AG08395 (cell line): ENCODE measurements around the gene LCA5L.

Experiments
- DNase-seq: peaks from one replicate; pipeline ENCODE4 v3.0.0; 2012; ENCODE audit warnings: mixed read lengths, low spot score

Gene LCA5L

GRCh38 chr21:39445321-39446269, at the start of gene LCA5L:
LCA5L (minus strand) TSS chr21:39445778; CDS start chr21:39428493, 17,285 bp downstream.
- DNase-seq: peak; percentile 99

- DNase-seq: no peak
Observed at GRCh38 chr21:39489380-39489924, 43.9 kb upstream of the LCA5L start.

DNA sequence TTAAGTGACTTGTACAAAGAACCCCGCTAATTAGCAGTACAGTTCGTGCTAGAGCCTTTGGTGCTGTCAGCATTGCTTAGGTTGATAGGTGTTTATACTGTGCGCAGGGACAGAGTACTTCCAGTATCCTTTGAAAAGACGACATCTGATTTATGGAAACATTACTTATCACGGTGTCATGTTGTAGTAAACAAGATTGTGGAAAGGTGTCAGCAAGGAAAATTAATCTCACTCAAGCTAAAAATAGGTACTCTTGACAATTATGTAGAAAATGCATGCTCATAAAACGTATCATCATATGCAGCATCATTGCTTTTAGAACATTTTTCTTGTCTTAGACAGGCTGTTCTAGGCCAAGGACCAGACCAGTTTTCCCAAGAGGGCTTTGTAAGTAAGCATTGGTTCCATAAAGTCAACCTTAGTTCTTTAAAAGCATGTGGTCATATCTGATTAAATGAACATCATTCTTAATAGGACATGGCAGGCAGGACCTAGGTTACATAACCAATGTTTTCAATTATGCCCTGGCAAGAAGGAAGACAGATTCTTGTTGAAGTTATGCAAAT, 39.2 kb upstream of the LCA5L start:
- no peak for DNase-seq

- DNase-seq: no peak
Observed at GRCh38 chr21:39483917-39484316, 38.3 kb upstream of the LCA5L start.

- DNase-seq: no peak
Observed at GRCh38 chr21:39481886-39482285, 36.3 kb upstream of the LCA5L start.

- DNase-seq: no peak
Observed at GRCh38 chr21:39480271-39480670, 34.7 kb upstream of the LCA5L start.

DNA sequence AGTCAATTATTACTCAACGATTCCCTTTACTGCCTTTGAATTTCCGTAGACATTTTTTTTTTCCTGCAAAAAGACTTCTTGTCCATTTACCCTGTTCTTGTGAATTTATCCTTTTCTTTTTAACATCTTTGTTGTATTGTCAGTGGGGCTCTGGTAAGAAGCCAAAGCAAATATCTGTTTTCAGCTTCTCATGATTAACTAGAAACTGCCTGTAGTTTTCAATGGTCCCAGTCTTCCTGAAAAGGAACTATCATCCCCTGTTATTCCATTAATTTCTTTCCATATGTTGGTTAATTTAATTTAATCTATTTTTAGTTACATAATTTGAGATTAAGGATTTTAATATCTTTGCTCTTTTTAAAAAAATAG, 34.2 kb upstream of the LCA5L start:
- no peak for DNase-seq

DNA sequence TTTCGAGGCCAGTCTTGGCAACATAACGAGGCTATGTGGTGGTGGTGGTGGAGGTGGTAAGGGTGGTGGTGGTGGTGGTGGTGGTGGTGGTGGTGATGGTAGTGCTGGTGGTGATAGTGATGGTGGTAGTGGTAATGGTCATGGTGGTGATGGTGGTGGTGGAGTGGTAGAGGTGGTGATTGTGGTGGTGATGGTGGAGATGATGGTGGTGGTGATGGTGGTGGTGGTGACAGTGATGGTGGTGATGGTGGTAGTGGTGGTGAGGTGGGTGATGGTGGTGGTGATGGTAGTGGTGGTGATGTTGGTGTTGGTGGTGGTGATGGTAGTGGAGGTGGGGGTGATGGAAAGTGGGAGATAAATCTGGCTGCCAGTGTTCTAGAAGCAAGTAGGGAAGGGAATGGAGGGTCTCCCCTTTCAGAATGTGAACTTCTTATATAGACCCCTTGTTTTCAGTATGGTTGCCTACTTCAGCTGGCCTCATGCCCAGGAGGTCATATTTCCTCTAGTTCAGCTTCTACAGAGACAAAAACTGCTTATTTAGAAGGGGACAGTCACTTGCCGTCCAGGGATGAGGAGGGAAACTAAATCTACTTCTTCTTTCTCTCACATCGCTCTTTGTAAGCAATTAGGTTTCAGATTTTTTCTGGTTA, 33.7 kb upstream of the LCA5L start:
- no peak for DNase-seq

DNA sequence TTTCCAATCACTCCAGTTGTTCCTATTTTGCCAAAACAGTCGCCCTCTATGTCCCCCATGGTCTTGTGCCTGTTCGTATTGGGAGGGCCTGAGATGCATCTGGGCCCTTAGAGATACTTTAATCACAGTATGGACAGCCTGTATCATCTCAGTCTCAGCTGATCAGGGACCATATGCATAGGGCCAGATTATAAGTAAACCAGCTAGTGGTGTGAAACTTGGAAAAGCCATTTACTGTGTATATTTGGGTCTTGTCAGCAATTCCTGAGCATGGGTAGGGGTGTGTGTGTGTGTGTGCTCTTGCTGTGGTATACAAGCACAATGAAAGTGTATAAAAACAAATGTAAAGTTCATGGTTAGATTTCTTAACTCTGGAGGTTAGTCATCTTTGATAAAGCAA, 29.0 kb upstream of the LCA5L start:
- DNase-seq: no peak

GRCh38 chr21:39472786-39473185, 27.2 kb upstream of the LCA5L start:
- no peak for DNase-seq

- DNase-seq: no peak
Observed at GRCh38 chr21:39471598-39471997, 26.0 kb upstream of the LCA5L start.

- DNase-seq: no peak
Observed at GRCh38 chr21:39468559-39468958, 23.0 kb upstream of the LCA5L start.

- DNase-seq: no peak
Observed at GRCh38 chr21:39467746-39468145, 22.2 kb upstream of the LCA5L start.

DNA sequence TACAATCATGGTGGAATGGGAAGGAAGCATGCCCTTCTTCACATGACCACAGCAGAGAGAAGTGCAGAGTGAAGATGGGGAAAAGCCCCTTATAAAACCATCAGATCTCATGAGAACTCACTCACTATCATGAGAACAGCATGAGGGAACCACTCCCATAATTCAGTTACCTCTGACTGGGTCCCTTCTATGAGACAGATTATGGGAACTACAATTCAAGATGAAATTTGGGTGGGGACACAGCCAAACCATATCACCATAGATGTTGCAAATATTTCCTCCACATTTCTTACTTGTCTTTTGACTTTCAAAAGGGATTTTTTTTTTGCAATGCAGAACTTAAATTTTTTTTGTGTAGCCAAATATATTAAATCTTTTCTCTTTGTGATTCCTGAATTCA, 21.0 kb upstream of the LCA5L start:
- DNase-seq: no peak

DNA sequence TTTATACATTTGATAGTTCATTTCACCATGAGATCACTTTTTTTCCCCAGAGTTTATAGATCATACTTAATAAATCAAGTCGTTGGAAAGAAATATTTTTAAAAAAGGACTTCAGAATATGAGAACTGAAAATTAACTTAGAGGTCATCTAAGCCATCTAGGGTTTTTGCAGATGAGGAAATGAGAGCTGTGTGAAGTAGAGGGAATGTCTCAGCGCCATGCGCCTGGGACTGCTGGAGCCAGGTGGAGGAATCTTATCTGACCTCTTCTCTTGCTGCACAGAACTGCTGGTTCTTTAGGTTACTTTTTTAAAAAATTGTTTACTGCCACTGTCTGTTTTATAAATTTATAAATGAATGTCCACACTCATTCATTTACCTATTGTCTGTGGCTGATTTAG, 17.7 kb upstream of the LCA5L start:
- DNase-seq: no peak

GRCh38 chr21:39461419-39461818, 15.8 kb upstream of the LCA5L start:
- no peak for DNase-seq

DNA sequence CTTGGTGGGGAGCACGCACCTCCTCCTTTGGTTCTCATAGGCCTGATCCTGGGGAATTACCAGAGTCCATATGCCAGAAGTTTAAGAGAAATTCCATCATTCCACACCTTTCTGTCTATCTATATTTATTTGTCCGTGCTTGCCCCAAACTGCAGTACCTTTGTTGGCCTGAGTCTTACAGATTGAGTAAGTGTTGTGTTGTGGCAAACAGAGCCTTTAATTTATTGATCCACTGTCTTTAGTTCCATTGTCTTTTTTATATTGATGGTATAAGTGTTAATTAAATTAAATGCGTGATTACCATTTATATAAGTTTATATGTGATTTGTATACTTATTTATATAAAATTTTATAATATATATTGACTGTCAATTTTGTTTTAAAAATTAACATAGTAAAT, 11.1 kb upstream of the LCA5L start:
- no peak for DNase-seq

GRCh38 chr21:39454949-39455668, 9.5 kb upstream of the LCA5L start:
- DNase-seq: no peak

- no peak for DNase-seq
Observed at GRCh38 chr21:39453571-39454179, 8.1 kb upstream of the LCA5L start.

- no peak for DNase-seq
Observed at GRCh38 chr21:39452970-39453342, 7.4 kb upstream of the LCA5L start.

DNA sequence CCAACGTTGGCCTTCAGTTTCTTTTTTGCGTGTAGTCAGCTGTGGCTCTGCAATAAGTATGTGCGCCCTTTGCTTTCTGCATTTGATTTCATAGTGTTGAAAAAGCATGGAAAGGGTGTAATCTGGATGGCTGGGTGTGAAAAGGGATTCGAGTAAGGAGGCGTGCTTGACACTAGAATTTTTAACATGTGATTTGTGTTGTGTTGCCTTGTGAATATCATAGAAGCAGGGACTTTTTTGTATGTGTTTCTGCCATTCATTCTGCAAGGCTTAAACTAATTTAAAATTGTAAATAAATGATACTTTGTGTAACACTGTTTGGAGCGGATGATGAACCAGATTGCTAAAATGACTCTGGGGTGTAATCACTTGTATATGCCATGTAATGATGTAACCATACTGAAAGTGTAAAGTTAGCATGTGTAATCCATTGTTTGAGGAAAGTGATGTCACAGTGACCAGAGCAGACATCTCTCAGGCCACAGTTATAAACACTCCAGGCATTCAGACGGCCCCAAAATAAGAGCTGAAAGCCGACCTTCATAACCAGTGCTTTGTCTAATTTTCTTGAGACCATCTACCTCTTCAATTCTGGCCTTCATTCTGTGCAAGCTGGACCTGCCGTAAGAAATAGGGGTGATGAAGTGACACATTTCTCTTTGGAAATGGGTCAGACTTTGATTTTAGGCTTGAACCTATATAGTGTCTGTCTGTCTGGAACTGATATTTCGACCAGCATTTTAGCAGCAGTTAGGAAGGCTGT, 6.8 kb upstream of the LCA5L start:
- DNase-seq: peak; percentile 56
